K562 (cell line): ENCODE data around the gene ASCC1. TPM values are rescaled to one million over a fixed set of nuclear protein-coding genes. Genes with fewer than 3 reads are reported as not detected.

ENCODE experiments used
- polyA plus RNA-seq, 8 experiments: library from polyadenylated mRNA; depleted of rRNA in 4 of 8; stranded (reverse) in 5 of 8; unstranded in 3 of 8; fragments of >200 nt; fragmentation: Nextera tagmentation in 2 of 8; fragmentation: Illumina TruSeq in 1 of 8; extraction: Ambion mirVana in 2 of 8; extraction: Trizol in 1 of 8; gene quantifications; 2 replicates each; pipeline versions ENCODE4 v1.2.1 to v1.2.3, GENCODE V29; 2011 to 2014; ENCODE audit warnings: inconsistent platforms in 1 of 8, missing spikeins in 1 of 8
- total RNA-seq, 7 experiments: library from RNA; depleted of rRNA in 6 of 7; stranded (reverse); fragments of >200 nt in 6 of 7; fragmentation: Illumina TruSeq in 2 of 7; extraction: Trizol in 2 of 7; gene quantifications; 2 replicates each; pipeline versions ENCODE4 v1.2.1 to v1.2.3, GENCODE V29; 2011 to 2021; ENCODE audit warnings: low replicate concordance in 1 of 7
- TF ChIP-seq, protein P1 (sequence below): fragments of 450-650 bp; IDR thresholded peaks from 2 replicates; pipeline ENCODE4 v1.6.1; 2016; ENCODE audit warnings: mild to moderate bottlenecking, moderate library complexity
- TF ChIP-seq, protein P2 (sequence below): fragments of 450-650 bp; conservative IDR thresholded peaks from 2 replicates; pipeline ENCODE4 v1.6.1; 2016; ENCODE audit warnings: missing genetic modification characterization, low read depth, mild to moderate bottlenecking, missing compliant biosample characterization, moderate library complexity

Gene ASCC1
- total and polyA plus RNA-seq, 9 of the 15 experiments (the other 6 are each of a cell fraction or from before 2014, with no cell fraction given) = 31.7 to 73.3 (median 52.8) TPM

DNA sequence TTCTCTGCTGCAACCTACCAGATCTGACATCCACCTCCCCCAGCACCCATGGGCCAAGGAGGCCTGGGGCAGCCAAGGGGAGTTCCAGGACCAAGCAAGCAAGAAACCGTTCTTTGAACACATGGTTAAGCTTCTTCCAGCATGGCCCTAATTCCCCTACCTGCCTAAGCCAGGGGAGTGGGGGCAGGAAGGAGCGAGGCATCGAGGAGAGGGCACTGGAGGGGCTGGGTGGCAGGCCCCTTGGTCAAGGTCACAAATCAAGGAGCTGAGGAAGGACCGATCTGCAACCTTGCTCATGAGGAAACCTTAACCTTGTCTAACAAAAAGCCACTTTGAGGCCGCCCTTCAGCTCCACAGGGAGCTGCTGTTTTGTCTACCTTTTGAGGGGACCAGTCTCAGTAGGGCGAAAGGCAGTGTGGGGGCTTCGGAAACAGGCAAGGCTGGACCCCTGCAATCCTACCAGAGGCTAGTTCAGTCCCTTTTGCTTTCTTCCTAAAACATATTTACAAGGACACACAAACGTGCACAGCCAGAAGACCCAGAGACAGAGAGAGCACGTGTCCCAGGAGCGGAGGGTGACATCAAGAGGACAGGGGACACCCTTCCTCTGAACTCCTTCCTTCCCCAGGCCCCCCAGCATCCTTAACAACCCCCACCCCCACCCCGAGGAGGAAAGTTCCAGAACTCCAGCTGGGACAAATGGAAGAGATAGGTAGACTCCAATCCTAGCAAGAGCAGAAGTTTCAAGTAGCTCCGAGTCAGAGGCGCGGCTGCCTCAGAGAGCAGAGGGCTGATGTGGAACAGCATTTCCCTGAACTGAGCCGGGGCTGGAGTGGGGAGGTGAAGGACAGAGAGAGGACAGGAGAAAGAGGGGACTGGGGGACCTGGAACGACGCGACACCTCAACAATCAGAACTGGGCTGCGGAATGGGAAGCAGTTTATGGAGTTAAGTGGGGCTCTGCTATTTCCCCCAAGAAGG lies 155.9 kb downstream of the ASCC1 start (continued):
- TF ChIP-seq, protein P1, sequence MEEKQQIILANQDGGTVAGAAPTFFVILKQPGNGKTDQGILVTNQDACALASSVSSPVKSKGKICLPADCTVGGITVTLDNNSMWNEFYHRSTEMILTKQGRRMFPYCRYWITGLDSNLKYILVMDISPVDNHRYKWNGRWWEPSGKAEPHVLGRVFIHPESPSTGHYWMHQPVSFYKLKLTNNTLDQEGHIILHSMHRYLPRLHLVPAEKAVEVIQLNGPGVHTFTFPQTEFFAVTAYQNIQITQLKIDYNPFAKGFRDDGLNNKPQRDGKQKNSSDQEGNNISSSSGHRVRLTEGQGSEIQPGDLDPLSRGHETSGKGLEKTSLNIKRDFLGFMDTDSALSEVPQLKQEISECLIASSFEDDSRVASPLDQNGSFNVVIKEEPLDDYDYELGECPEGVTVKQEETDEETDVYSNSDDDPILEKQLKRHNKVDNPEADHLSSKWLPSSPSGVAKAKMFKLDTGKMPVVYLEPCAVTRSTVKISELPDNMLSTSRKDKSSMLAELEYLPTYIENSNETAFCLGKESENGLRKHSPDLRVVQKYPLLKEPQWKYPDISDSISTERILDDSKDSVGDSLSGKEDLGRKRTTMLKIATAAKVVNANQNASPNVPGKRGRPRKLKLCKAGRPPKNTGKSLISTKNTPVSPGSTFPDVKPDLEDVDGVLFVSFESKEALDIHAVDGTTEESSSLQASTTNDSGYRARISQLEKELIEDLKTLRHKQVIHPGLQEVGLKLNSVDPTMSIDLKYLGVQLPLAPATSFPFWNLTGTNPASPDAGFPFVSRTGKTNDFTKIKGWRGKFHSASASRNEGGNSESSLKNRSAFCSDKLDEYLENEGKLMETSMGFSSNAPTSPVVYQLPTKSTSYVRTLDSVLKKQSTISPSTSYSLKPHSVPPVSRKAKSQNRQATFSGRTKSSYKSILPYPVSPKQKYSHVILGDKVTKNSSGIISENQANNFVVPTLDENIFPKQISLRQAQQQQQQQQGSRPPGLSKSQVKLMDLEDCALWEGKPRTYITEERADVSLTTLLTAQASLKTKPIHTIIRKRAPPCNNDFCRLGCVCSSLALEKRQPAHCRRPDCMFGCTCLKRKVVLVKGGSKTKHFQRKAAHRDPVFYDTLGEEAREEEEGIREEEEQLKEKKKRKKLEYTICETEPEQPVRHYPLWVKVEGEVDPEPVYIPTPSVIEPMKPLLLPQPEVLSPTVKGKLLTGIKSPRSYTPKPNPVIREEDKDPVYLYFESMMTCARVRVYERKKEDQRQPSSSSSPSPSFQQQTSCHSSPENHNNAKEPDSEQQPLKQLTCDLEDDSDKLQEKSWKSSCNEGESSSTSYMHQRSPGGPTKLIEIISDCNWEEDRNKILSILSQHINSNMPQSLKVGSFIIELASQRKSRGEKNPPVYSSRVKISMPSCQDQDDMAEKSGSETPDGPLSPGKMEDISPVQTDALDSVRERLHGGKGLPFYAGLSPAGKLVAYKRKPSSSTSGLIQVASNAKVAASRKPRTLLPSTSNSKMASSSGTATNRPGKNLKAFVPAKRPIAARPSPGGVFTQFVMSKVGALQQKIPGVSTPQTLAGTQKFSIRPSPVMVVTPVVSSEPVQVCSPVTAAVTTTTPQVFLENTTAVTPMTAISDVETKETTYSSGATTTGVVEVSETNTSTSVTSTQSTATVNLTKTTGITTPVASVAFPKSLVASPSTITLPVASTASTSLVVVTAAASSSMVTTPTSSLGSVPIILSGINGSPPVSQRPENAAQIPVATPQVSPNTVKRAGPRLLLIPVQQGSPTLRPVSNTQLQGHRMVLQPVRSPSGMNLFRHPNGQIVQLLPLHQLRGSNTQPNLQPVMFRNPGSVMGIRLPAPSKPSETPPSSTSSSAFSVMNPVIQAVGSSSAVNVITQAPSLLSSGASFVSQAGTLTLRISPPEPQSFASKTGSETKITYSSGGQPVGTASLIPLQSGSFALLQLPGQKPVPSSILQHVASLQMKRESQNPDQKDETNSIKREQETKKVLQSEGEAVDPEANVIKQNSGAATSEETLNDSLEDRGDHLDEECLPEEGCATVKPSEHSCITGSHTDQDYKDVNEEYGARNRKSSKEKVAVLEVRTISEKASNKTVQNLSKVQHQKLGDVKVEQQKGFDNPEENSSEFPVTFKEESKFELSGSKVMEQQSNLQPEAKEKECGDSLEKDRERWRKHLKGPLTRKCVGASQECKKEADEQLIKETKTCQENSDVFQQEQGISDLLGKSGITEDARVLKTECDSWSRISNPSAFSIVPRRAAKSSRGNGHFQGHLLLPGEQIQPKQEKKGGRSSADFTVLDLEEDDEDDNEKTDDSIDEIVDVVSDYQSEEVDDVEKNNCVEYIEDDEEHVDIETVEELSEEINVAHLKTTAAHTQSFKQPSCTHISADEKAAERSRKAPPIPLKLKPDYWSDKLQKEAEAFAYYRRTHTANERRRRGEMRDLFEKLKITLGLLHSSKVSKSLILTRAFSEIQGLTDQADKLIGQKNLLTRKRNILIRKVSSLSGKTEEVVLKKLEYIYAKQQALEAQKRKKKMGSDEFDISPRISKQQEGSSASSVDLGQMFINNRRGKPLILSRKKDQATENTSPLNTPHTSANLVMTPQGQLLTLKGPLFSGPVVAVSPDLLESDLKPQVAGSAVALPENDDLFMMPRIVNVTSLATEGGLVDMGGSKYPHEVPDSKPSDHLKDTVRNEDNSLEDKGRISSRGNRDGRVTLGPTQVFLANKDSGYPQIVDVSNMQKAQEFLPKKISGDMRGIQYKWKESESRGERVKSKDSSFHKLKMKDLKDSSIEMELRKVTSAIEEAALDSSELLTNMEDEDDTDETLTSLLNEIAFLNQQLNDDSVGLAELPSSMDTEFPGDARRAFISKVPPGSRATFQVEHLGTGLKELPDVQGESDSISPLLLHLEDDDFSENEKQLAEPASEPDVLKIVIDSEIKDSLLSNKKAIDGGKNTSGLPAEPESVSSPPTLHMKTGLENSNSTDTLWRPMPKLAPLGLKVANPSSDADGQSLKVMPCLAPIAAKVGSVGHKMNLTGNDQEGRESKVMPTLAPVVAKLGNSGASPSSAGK = peak; percentile 51
- TF ChIP-seq, protein P2, sequence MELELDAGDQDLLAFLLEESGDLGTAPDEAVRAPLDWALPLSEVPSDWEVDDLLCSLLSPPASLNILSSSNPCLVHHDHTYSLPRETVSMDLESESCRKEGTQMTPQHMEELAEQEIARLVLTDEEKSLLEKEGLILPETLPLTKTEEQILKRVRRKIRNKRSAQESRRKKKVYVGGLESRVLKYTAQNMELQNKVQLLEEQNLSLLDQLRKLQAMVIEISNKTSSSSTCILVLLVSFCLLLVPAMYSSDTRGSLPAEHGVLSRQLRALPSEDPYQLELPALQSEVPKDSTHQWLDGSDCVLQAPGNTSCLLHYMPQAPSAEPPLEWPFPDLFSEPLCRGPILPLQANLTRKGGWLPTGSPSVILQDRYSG (tag) = no peak
